Measurements from ENCODE around the gene EYS.
A peak's percentile ranks its signal among the peaks of the same experiment; 100 is the strongest.

The EYS gene

DNA sequence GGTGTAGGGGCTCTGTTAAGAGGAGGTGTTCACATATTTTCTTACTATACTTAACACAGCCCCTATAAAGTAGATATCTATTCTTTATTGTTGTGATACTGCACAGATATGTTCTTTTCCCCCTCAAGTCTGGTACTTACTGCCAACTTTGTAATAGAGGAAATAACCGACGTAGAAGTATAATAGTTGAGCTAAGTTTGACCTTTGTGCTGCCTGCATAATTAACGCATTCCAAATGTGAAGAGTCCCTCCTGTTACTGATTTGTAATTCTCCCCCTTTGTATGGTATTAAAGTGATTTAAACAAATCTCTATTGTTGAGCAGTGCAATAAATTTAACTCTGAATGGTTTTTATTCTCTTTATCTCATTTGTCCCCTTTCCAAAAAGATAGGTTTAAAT, 2032.4 kb downstream of the EYS start:
- TF ChIP-seq ZFX (IDR thresholded peaks at IDR 0.05) = no peak
- TF ChIP-seq, protein P1, sequence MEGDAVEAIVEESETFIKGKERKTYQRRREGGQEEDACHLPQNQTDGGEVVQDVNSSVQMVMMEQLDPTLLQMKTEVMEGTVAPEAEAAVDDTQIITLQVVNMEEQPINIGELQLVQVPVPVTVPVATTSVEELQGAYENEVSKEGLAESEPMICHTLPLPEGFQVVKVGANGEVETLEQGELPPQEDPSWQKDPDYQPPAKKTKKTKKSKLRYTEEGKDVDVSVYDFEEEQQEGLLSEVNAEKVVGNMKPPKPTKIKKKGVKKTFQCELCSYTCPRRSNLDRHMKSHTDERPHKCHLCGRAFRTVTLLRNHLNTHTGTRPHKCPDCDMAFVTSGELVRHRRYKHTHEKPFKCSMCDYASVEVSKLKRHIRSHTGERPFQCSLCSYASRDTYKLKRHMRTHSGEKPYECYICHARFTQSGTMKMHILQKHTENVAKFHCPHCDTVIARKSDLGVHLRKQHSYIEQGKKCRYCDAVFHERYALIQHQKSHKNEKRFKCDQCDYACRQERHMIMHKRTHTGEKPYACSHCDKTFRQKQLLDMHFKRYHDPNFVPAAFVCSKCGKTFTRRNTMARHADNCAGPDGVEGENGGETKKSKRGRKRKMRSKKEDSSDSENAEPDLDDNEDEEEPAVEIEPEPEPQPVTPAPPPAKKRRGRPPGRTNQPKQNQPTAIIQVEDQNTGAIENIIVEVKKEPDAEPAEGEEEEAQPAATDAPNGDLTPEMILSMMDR (conservative IDR thresholded peaks at IDR 0.05) = no peak
- H3K27ac ChIP-seq = no peak overlapping the region

DNA sequence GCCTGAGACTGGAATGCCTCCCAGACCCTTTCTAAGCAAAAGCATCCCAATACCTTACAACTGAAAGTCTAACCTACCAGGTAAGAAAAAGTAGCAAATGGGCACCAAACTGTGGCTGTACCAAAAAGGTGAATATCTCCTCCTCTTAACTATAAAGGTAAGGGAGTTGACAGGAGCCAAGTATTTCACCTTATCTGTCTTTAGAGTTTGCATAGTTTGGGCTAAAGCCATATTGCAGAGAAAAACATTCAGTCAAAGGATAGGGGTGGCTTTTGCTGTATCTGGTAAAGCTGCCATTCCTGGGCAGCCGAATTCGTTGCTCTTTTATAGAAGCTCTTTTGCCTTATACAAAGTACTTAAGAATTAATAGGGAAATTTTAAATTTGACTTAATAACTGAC, 2033.3 kb downstream of the EYS start:
- H3K27ac ChIP-seq = no peak overlapping the region
- no peak for TF ChIP-seq ZFX (IDR thresholded peaks at IDR 0.05)
- TF ChIP-seq, protein P1 (conservative IDR thresholded peaks at IDR 0.05) = no peak

DNA sequence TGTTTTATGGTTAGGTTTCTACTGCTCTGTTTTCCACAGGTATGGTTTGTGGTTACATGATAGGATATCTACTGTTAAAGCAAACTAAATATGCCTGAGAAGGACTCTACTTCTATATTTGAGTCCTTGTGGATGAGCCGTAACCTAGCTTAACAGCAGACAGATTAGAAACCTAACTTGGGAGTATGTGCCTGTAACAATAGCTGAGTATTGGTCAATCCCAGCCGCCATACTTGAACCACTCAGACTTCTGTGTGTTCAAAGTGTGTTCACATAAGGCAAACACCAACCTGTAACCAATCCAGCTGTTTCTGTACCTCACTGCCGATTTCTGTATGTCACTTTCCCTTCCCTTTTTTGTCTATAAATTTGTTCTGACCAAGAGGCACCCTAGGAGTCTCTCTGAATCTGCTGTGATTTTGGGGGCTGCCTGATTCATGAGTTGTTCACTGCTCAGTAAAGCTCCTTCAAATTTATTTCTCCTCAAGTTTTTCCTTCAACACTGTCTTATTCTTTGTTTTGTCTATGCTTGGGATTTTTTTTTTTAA, 2034.4 kb downstream of the EYS start:
- TF ChIP-seq, protein P1 (conservative IDR thresholded peaks at IDR 0.05) = no peak
- TF ChIP-seq ZFX (IDR thresholded peaks at IDR 0.05) = no peak
- H3K27ac ChIP-seq = no peak overlapping the region

DNA sequence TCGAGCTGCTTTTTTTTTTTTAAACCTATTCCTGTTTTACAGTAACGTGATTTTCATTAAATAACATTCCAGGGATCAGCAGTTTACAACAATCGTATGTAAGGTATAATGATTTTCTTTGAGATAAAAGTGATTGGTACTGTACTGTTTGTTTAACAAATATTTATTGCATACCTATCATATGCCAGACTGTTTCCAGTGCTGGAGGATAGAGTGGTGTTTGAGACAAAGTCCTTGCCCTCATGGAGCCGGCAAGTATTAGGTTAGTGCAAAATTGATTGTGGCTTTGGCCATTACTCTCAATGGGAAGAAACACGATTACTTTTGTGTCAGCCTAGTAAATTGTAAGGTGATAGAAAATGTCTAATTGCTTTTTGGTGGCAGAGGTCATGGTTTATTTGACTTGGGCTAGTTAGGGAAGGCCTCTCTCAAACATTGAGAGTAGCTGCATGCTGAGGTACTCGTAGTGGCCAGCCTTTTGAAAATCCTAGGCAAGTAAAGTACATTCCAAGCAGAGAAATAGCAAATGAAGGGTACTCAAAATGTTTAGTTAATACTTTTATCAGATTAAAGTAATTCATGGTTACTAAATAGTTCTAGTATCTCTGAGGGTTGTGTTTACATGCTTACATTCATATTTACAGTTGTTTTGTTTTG, 2035.8 kb downstream of the EYS start:
- TF ChIP-seq, protein P1 (conservative IDR thresholded peaks at IDR 0.05) = no peak
- TF ChIP-seq ZFX (IDR thresholded peaks at IDR 0.05) = no peak
- peak overlapping the region; percentile 28 for H3K27ac ChIP-seq

Data from C4-2B (cell line).